Peyer's patch (tissue), 4 donors: ENCODE measurements around the gene CCNG2. TPM values are rescaled to one million over a fixed set of nuclear protein-coding genes. Genes with fewer than 3 reads are reported as not detected.

Experiments
- DNase-seq, 3 donors: peaks; one replicate each; pipeline ENCODE4 v3.0.0-alpha.2; 2017 to 2019
- H3K27ac ChIP-seq, 4 donors: fragments of 200-600 bp; sonication (generic); one replicate each; pipeline ENCODE4 v1.5.1; 2016 to 2019
- H3K27me3 ChIP-seq, 2 donors: fragments of 200-600 bp; sonication (generic); one replicate each; pipeline ENCODE4 v1.5.1; 2019
- H3K36me3 ChIP-seq, 3 donors: fragments of 200-600 bp; sonication (generic); one replicate each; pipeline ENCODE4 v1.5.1; 2016 to 2019
- H3K4me1 ChIP-seq, 4 donors: fragments of 200-600 bp; sonication (generic); one replicate each; pipeline ENCODE4 v1.5.1; 2016 to 2019
- H3K4me3 ChIP-seq, 4 donors: fragments of 200-600 bp; sonication (generic); 1 replicate in 3 of 4; 2 replicates in 1 of 4; pipeline ENCODE4 v1.5.1; 2016 to 2019; ENCODE audit warnings: mild to moderate bottlenecking in 1 of 4
- H3K9me3 ChIP-seq, 4 donors: fragments of 200-600 bp; sonication (generic); one replicate each; pipeline ENCODE4 v1.5.1; 2016 to 2019; ENCODE audit warnings: mild to moderate bottlenecking in 1 of 4
- CTCF ChIP-seq, 6 experiments: fragments of 450-650 bp in 4 of 6; fragments of 200-600 bp in 2 of 6; sonication (generic) in 1 of 6; IDR thresholded peaks; one replicate each; pipeline ENCODE4 v1.5.1; 2017 to 2019; ENCODE audit warnings: antibody characterized with exemption in 6 of 6, mild to moderate bottlenecking in 3 of 6, moderate library complexity in 1 of 6
- POLR2A ChIP-seq, 2 donors: fragments of 450-650 bp; IDR thresholded peaks; one replicate each; pipeline ENCODE4 v1.5.1; 2017; ENCODE audit warnings: antibody characterized with exemption in 2 of 2, mild to moderate bottlenecking in 2 of 2, moderate library complexity in 2 of 2
- total RNA-seq, 4 donors: library from RNA; depleted of rRNA; stranded (reverse); fragments of >200 nt; gene quantifications; one replicate each; pipeline ENCODE4 v1.1.0, GENCODE V29; 2016

CCNG2 gene
- total RNA-seq, 4 donors from 2014 or later: 19.8 to 29.7 (median 25.8) TPM

DNA sequence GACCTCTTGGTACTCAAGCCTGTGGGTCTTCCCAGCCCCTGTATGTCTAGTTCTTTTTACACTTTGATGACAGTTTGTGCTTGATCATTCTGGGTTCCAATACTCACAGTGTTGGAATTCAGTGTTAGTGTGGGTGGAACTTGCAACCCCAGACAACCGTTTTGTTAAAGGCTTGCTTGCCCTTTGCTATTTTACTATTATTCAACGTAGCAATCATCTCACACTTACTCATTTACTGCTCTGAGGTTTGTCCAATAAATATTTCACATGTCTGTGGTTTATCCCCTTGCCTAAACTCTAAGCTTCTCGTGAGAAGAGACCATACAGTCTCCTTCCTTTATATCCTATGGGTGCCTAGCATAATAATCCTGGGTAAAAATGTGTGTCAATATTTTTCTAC, 15.3 kb downstream of the CCNG2 start:
- no peaks in the 10 kb centered on the region for H3K27me3 ChIP-seq
- no peak overlapping the region for H3K27ac ChIP-seq
- no peak for TF ChIP-seq CTCF (IDR thresholded peaks at IDR 0.05)
- TF ChIP-seq POLR2A (IDR thresholded peaks at IDR 0.05): no peak
- H3K36me3 ChIP-seq: peaks cover 0 to 30% (median 0%) of the 10 kb centered on the region in 3 donors
- no peak overlapping the region for H3K4me3 ChIP-seq
- no peak for DNase-seq
- no peaks in the 10 kb centered on the region for H3K4me1 ChIP-seq
- H3K9me3 ChIP-seq: no peaks in the 10 kb centered on the region

GRCh38 chr4:77174426-77174825, 17.4 kb downstream of the CCNG2 start:
- Histone ChIP-seq H3K36me3 (peaks cover 0 to 12% (median 0%) of the 10 kb centered on the region in 3 donors), H3K27ac (no peak overlapping the region), H3K9me3 (no peaks in the 10 kb centered on the region), H3K4me1 (no peaks in the 10 kb centered on the region), H3K4me3 (no peak overlapping the region), H3K27me3 (no peaks in the 10 kb centered on the region)
- TF ChIP-seq POLR2A (IDR thresholded peaks at IDR 0.05) (no peak), CTCF (IDR thresholded peaks at IDR 0.05) (no peak)
- DNase-seq: no peak

DNA sequence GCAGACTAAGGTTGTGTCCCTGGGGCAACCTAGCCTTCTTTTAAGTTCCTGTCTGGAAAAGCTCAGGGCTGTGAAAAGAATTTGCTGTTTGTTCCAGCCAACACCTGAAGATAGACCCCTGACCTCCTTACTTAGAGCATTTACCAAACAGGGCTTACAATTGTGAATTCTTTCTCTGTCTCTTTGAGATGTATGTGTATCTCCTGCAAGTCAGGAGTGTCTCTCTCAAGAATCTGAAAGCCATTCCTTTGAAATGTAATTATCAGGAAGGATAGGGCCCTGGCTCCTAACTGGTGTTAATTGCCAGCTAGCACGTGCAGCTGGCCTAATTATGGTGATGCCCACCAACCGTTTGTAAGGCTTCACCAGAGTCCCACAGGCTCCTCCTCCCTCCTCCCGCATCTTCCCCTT, 18.2 kb downstream of the CCNG2 start:
- Histone ChIP-seq H3K4me1 (no peaks in the 10 kb centered on the region), H3K27me3 (no peaks in the 10 kb centered on the region), H3K9me3 (no peaks in the 10 kb centered on the region), H3K27ac (no peak overlapping the region), H3K36me3 (peaks cover 0 to 4% (median 0%) of the 10 kb centered on the region in 3 donors), H3K4me3 (no peak overlapping the region)
- TF ChIP-seq POLR2A (IDR thresholded peaks at IDR 0.05) (no peak), CTCF (IDR thresholded peaks at IDR 0.05) (no peak)
- DNase-seq: no peak

GRCh38 chr4:77176640-77177039, 19.6 kb downstream of the CCNG2 start:
- no peaks in the 10 kb centered on the region for H3K4me1 ChIP-seq
- no peak for DNase-seq
- no peaks in the 10 kb centered on the region for H3K36me3 ChIP-seq

GRCh38 chr4:77177199-77177598, 20.2 kb downstream of the CCNG2 start:
- H3K4me3 ChIP-seq: no peak overlapping the region
- no peak overlapping the region for H3K27ac ChIP-seq
- no peaks in the 10 kb centered on the region for H3K36me3 ChIP-seq
- no peaks in the 10 kb centered on the region for H3K27me3 ChIP-seq
- H3K4me1 ChIP-seq: no peaks in the 10 kb centered on the region
- H3K9me3 ChIP-seq: no peaks in the 10 kb centered on the region
- TF ChIP-seq POLR2A (IDR thresholded peaks at IDR 0.05) (no peak), CTCF (IDR thresholded peaks at IDR 0.05) (no peak)
- DNase-seq: no peak

More at GRCh38 chr4:77176640-77177039, 19.6 kb downstream of the CCNG2 start:
- Histone ChIP-seq H3K27ac (no peak overlapping the region), H3K9me3 (no peaks in the 10 kb centered on the region), H3K4me3 (no peak overlapping the region), H3K27me3 (no peaks in the 10 kb centered on the region)
- TF ChIP-seq POLR2A (IDR thresholded peaks at IDR 0.05): no peak
- TF ChIP-seq CTCF (IDR thresholded peaks at IDR 0.05): no peak

DNA sequence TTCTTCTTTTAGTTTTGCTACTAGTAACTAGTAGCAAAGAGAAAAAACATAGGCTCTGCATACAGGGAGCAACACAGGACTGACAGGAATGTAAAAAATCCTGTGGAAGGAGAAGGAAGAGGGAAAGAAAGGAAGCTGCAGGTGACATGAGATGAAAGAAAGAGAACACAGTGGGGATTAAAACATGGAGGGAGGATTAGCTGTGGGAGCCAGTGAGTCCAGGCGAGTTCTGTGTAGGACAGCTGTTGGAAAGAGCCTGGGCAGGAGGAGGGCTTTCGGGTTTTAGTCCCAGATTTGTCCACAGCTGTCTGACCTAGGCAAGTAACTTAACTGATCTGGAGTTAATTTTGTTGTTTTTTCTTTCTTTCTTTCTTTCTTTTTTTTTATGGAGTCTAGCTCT, 21.6 kb downstream of the CCNG2 start:
- DNase-seq: no peak
- Histone ChIP-seq H3K9me3 (no peaks in the 10 kb centered on the region), H3K4me3 (no peak overlapping the region), H3K4me1 (no peaks in the 10 kb centered on the region), H3K36me3 (no peaks in the 10 kb centered on the region), H3K27ac (no peak overlapping the region), H3K27me3 (no peaks in the 10 kb centered on the region)
- TF ChIP-seq POLR2A (IDR thresholded peaks at IDR 0.05) (no peak), CTCF (IDR thresholded peaks at IDR 0.05) (no peak)
